Measurements from ENCODE around the gene OR4K17.
"Not testable (repeated sequence)": the region's sequence is repeated elsewhere in the genome, so short reads cannot be mapped to it uniquely, and the experiment has no call there.

OR4K17 gene

DNA sequence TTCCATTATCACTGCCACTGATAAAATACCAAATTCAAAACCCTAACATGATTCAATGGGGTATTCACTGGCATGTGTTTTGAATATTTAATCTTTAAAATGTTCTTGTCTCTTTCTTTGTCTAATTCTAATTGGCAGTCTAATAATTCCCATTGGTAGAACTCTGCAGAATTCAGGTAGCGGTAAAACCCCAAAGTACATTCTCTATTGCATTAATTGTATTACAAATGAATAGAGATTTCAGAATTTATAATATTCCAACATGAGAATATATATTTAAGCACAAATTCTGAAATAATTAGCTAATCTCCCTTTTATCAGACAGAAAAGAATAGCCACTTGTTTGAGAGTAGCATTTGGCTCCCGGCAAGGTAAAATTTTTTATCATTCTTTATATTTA, 28.0 kb downstream of the OR4K17 start, which contains the start of gene OR4N5:
TSS of gene OR4N5 (plus strand) at position 301 of the 400 bp plus-strand sequence. CDS start 4,916 bp downstream, outside the sequence.
- DNase-seq (ENCODE audit: low read depth), result no peak
- no peak within 1 kb of the TSS for H3K4me3 ChIP-seq (ENCODE audit: low read depth, low read length)
- no peak for TF ChIP-seq CTCF (IDR thresholded peaks at IDR 0.05; ENCODE audit: control insufficient read depth, extremely low read depth, insufficient read depth)

GRCh38 chr14:20143911-20144310, 33.4 kb downstream of the OR4K17 start:
- DNase-seq (ENCODE audit: low read depth), result no peak
- TF ChIP-seq CTCF (IDR thresholded peaks at IDR 0.05; ENCODE audit: control insufficient read depth, extremely low read depth, insufficient read depth), result peak; percentile 18; the same call in 1 of the 2 replicates
- no peak overlapping the region for H3K4me3 ChIP-seq (ENCODE audit: low read depth, low read length)

GRCh38 chr14:20144820-20145219, 34.3 kb downstream of the OR4K17 start:
- H3K4me3 ChIP-seq (ENCODE audit: low read depth, low read length), result no peak overlapping the region
- DNase-seq (ENCODE audit: low read depth), result no peak
- TF ChIP-seq CTCF (IDR thresholded peaks at IDR 0.05; ENCODE audit: control insufficient read depth, extremely low read depth, insufficient read depth), result no peak

DNA sequence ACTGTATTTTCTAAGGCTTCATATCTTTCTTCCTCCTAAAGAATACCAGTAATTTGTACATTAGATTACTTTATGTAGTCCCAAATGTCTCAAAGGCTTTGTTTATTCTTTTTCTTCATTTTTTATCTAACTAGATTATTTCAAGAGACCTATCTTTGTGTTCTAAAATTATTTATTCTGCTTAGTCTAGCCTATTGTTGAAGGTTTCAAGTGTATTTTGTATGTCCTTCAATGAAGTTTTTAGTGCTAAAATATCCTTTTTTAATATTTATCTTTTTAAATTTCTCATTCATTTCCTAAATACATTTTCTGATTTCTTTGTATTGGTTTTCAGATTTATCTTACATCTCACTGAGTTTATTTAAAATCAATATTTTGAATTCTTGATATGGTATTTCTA, 53.9 kb downstream of the OR4K17 start:
- no peak for DNase-seq (ENCODE audit: low read depth)
- TF ChIP-seq CTCF (IDR thresholded peaks at IDR 0.05; ENCODE audit: control insufficient read depth, extremely low read depth, insufficient read depth), result no peak
- no peak overlapping the region for H3K4me3 ChIP-seq (ENCODE audit: low read depth, low read length)

- no peak overlapping the region for H3K4me3 ChIP-seq (ENCODE audit: low read depth, low read length)
- no peak for TF ChIP-seq CTCF (IDR thresholded peaks at IDR 0.05; ENCODE audit: control insufficient read depth, extremely low read depth, insufficient read depth)
- peak; percentile 95 for DNase-seq (ENCODE audit: low read depth)
Observed at GRCh38 chr14:20167091-20167490, 56.6 kb downstream of the OR4K17 start.

- not testable (repeated sequence) for DNase-seq (ENCODE audit: low read depth); H3K4me3 ChIP-seq (ENCODE audit: low read depth, low read length)
Observed at GRCh38 chr14:20169852-20170251, 59.3 kb downstream of the OR4K17 start.
